H1 (cell line): Measurements from ENCODE around the gene ADIPOR2. TPM values are rescaled to one million over a fixed set of nuclear protein-coding genes. Genes with fewer than 3 reads are reported as not detected.

Experiments
- BACH1 ChIP-seq: IDR thresholded peaks from 2 replicates; pipeline ENCODE4 v1.6.1; 2012; ENCODE audit warnings: low read length, improper control_type of control experiment
- CTCF ChIP-seq, 3 experiments: IDR thresholded peaks; 1 replicate in 2 of 3; 2 replicates in 1 of 3; pipeline versions ENCODE4 v1.5.1 to v1.6.1; 2011; ENCODE audit warnings: low read length in 3 of 3, mild to moderate bottlenecking in 3 of 3, inconsistent platforms in 2 of 3, low read depth in 1 of 3, moderate library complexity in 1 of 3; ENCODE audit not compliant: insufficient read depth in 1 of 3; ENCODE audit errors: control extremely low read depth in 1 of 3
- HDAC2 ChIP-seq, 2 experiments: fragments of 300-600 bp in 1 of 2; sonication (generic) in 1 of 2; IDR thresholded peaks; 2 replicates each; pipeline ENCODE4 v1.6.1; 2011 to 2012; ENCODE audit warnings: low read depth in 2 of 2, low read length in 2 of 2, mild to moderate bottlenecking in 2 of 2, moderate library complexity in 2 of 2, borderline replicate concordance in 1 of 2, inconsistent platforms in 1 of 2
- PHF8 ChIP-seq: fragments of 200-600 bp; sonication (generic); conservative IDR thresholded peaks from 2 replicates; pipeline ENCODE4 v1.7.1; 2012; ENCODE audit warnings: low read depth, mild to moderate bottlenecking, inconsistent platforms, low read length, moderate library complexity
- TAF7 ChIP-seq: optimal IDR thresholded peaks from 2 replicates; pipeline ENCODE3; 2011; ENCODE audit warnings: low read depth, mild to moderate bottlenecking, inconsistent platforms, low read length, moderate library complexity, borderline replicate concordance
- ZNF274 ChIP-seq: IDR thresholded peaks from 2 replicates; pipeline ENCODE4 v1.7.0; 2012; ENCODE audit warnings: low read length, borderline replicate concordance; ENCODE audit errors: extremely low read depth
- polyA plus RNA-seq, 7 experiments: library from polyadenylated mRNA; depleted of rRNA in 3 of 7; stranded (reverse) in 5 of 7; unstranded in 2 of 7; fragments of >200 nt in 5 of 7; fragments of 200-250 nt in 2 of 7; gene quantifications; 1 replicate in 5 of 7; 2 replicates in 1 of 7; 4 replicates in 1 of 7; pipeline versions ENCODE4 v1.2.1 to v1.2.3, GENCODE V29; 2011 to 2013; ENCODE audit warnings: missing spikeins in 2 of 7, mixed read lengths in 2 of 7
- total RNA-seq: library from RNA; stranded (reverse); fragmentation: NEBNext Ultra II Directional; extraction: Animal tissue kit (Norgen Biotek cat#: 25700); gene quantifications from 2 replicates; pipeline ENCODE4 v1.2.1, GENCODE V29; 2021

Gene ADIPOR2
- total and polyA plus RNA-seq, 2 of the 8 experiments (the other 6 are each of a cell fraction or from before 2014, with no cell fraction given): 17.5 to 50.8 TPM

- TF ChIP-seq CTCF (IDR thresholded peaks at IDR 0.05; ENCODE audit: control extremely low read depth in 1 of 3, insufficient read depth in 1 of 3, low read depth in 1 of 3, low read length in 3 of 3) (peak in 2 of 3 experiments; percentile 89 to 92; a peak in 3 of 4 replicates), BACH1 (peak; percentile 88), HDAC2 (IDR thresholded peaks at IDR 0.05; ENCODE audit: borderline replicate concordance in 1 of 2, low read depth in 2 of 2, low read length in 2 of 2) (peak; percentile 87 to 91; a peak in 3 of 4 replicates), TAF7 (peak; percentile 55), ZNF274 (no peak), PHF8 (no peak)
- TF ChIP-seq, all 59 proteins: peak for 10
Measured at GRCh38 chr12:1795785-1796514, 105.1 kb downstream of the ADIPOR2 start (continued).
